ENCODE measurements around the gene PRKAA2. TPM values are rescaled to one million over a fixed set of nuclear protein-coding genes. Genes with fewer than 3 reads are reported as not detected.

Gene PRKAA2
- total and polyA plus RNA-seq, 10 of the 15 experiments (the other 5 are each of a cell fraction or from before 2014, with no cell fraction given): 0.01 TPM; not detected in 9

DNA sequence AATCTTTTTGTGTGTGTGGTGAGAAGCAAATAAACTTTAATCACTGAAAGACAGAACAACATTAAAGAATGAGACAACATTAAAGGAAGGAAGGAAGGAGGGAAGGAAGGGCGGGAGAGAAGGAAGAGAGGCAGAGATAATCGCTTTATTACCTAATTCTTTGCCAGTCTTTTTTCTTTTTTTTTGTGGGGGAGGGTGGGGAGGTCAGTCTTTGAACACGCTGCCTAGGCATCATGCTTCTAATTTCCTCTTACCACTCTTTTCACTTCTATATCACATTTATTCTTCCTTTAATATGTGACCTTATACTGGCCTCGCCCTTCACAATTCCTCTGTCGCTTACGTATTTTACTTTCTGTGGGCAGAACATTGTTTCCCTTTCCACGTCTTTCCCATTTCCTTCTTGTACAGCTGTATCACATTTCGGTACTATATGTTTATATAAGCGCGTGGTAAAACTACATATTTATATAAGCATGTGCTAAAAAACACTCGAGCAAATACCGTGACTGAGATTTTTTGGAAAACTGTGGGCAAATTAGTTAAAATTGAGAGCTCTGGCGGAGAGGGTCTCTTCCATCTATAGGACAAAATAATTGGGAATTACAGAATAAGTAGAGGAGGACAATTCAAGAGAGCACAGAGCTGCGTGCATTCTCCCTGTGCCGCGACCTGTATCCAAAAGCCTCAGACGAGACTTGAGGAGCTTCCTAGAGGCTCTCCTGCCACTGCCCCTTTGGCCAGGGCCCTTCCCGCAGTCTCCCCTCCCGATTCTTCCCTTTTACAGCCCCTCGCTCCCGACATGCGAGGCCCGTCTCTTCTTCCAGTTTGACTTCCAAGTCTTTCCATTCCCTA is 823 bp upstream of the PRKAA2 start:
- Histone ChIP-seq H3K27ac (ENCODE audit: control insufficient read depth, insufficient read depth) (no peak overlapping the region), H3K4me3 (no peak overlapping the region), H3K4me1 (ENCODE audit: control insufficient read depth, insufficient read depth, low read length) (no peaks in the 10 kb centered on the region), H3K79me2 (ENCODE audit: control insufficient read depth, insufficient read depth, low read length) (no peaks in the 10 kb centered on the region), H2AFZ (ENCODE audit: control insufficient read depth, low read depth, low read length) (no peak overlapping the region), H3K27me3 (replicated peaks in 1 of 2; ENCODE audit: control insufficient read depth in 2 of 2, insufficient read depth in 2 of 2, low read length in 1 of 2) (peaks cover 8 to 18% of the 10 kb centered on the region in 2 experiments), H4K20me1 (ENCODE audit: control insufficient read depth, insufficient read depth) (no peaks in the 10 kb centered on the region), H3K36me3 (ENCODE audit: control insufficient read depth in 2 of 2, insufficient read depth in 2 of 2, low read length in 1 of 2) (no peaks in the 10 kb centered on the region), H3K9me3 (replicated peaks; ENCODE audit: control insufficient read depth, insufficient read depth, low read length) (no peaks in the 10 kb centered on the region), H3K4me2 (ENCODE audit: control insufficient read depth, insufficient read depth) (no peak overlapping the region), H3K9ac (ENCODE audit: control insufficient read depth, insufficient read depth, low read length) (no peak overlapping the region)
- 10% methylated on average over 23 of the region's 23 CpGs for WGBS (ENCODE audit: insufficient coverage, insufficient replicate concordance, low lambda C conversion rate, missing lambda C conversion rate)
- SMC1A ChIA-PET (ENCODE audit: uncharacterized antibody, unreplicated experiment): interaction anchor here (0.7 kb wide), 1 partner anchor 64 kb away, joined by 3 read pairs; no protein-coding TSS in a partner anchor
- in situ Hi-C loops (cut with MboI): no loop called here
- BruUV-seq (replicated peaks): no TSS peak
- intact Hi-C loops (cut with micrococcal nuclease; ENCODE audit: unreplicated experiment): no loop called here
- POLR2A ChIA-PET: no interaction called here
- CTCF ChIA-PET: no interaction called here
- DNase-seq (ENCODE audit: low read depth, low spot score) (no peak), FAIRE-seq (no peak), ATAC-seq (no peak)
- RAD21 ChIA-PET (ENCODE audit: unreplicated experiment): interaction anchor here (1.1 kb wide), 1 partner anchor 59 kb away, joined by 3 read pairs; no protein-coding TSS in a partner anchor
- TF ChIP-seq TBL1XR1 (IDR thresholded peaks at IDR 0.05; ENCODE audit: low read depth, low read length): no peak
- TF ChIP-seq ESRRA (IDR thresholded peaks at IDR 0.05; ENCODE audit: low read length): no peak
- TF ChIP-seq ETV6 (conservative IDR thresholded peaks at IDR 0.05 in 1 of 2, IDR thresholded peaks at IDR 0.05 in 1 of 2; ENCODE audit: borderline replicate concordance in 1 of 2, low read depth in 1 of 2): no peak
- no peak for TF ChIP-seq ZNF622 (IDR thresholded peaks at IDR 0.05)
- TF ChIP-seq KDM1A (IDR thresholded peaks at IDR 0.05; ENCODE audit: borderline replicate concordance): no peak
- TF ChIP-seq RUNX3 (IDR thresholded peaks at IDR 0.05; ENCODE audit: low read length): no peak
- no peak for TF ChIP-seq ATF7 (IDR thresholded peaks at IDR 0.05; ENCODE audit: low read depth)
- no peak for TF ChIP-seq MXI1 (IDR thresholded peaks at IDR 0.05; ENCODE audit: low read depth, low read length)
- TF ChIP-seq CHD4 (IDR thresholded peaks at IDR 0.05): no peak
- no peak for TF ChIP-seq RFX5 (IDR thresholded peaks at IDR 0.05; ENCODE audit: low read depth, low read length)
- no peak for TF ChIP-seq CEBPB (IDR thresholded peaks at IDR 0.05; ENCODE audit: borderline replicate concordance in 1 of 2, low read depth in 2 of 2, low read length in 2 of 2)
- TF ChIP-seq SUPT20H (IDR thresholded peaks at IDR 0.05; ENCODE audit: borderline replicate concordance, control insufficient read depth, low read depth, low read length): no peak
- TF ChIP-seq PAX8 (IDR thresholded peaks at IDR 0.05): no peak
- no peak for TF ChIP-seq MTA3 (IDR thresholded peaks at IDR 0.05; ENCODE audit: borderline replicate concordance, low read length)

Measured in GM12878 (cell line).